Measurements from ENCODE around the gene SRGAP3.
A peak's percentile ranks its signal among the peaks of the same experiment; 100 is the strongest.

SRGAP3 gene

DNA sequence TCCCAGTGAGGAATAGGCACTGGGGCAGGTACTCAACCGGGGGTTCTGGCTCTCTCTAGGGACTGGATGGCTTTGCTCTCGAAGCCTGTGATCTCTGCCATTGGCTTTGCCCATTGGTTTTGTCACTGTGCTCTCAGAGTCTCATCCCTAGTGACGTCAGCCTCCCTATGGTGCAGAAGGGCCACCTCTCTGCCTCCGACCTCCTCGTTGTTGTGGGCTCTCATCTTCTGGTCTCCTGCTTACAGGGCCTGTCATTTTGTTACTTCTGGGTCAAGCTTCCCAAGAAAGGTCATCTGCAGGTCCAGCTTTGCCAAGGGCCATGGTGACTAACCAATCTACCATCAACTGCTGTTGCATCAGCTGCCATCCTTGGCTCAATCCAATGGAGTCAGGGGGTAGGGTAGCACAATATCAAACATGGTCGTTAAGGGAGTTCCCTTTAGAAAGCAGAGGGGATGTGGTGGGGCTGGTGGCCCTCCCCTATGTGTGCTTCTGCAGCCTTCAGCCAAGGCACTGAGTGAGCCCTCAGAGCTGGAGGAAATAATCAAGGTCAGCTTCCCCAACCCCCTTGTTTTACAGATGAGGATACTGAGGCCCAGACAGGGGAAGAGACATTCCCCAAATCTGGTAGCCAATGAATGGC is 272.8 kb downstream of the SRGAP3 start:
- TF ChIP-seq FOXM1 (IDR thresholded peaks at IDR 0.05; ENCODE audit: borderline replicate concordance, low read depth) (no peak), EP300 (IDR thresholded peaks at IDR 0.05; ENCODE audit: borderline replicate concordance) (no peak)
- TF ChIP-seq, protein P1, sequence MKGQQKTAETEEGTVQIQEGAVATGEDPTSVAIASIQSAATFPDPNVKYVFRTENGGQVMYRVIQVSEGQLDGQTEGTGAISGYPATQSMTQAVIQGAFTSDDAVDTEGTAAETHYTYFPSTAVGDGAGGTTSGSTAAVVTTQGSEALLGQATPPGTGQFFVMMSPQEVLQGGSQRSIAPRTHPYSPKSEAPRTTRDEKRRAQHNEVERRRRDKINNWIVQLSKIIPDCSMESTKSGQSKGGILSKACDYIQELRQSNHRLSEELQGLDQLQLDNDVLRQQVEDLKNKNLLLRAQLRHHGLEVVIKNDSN (IDR thresholded peaks at IDR 0.05), result no peak

DNA sequence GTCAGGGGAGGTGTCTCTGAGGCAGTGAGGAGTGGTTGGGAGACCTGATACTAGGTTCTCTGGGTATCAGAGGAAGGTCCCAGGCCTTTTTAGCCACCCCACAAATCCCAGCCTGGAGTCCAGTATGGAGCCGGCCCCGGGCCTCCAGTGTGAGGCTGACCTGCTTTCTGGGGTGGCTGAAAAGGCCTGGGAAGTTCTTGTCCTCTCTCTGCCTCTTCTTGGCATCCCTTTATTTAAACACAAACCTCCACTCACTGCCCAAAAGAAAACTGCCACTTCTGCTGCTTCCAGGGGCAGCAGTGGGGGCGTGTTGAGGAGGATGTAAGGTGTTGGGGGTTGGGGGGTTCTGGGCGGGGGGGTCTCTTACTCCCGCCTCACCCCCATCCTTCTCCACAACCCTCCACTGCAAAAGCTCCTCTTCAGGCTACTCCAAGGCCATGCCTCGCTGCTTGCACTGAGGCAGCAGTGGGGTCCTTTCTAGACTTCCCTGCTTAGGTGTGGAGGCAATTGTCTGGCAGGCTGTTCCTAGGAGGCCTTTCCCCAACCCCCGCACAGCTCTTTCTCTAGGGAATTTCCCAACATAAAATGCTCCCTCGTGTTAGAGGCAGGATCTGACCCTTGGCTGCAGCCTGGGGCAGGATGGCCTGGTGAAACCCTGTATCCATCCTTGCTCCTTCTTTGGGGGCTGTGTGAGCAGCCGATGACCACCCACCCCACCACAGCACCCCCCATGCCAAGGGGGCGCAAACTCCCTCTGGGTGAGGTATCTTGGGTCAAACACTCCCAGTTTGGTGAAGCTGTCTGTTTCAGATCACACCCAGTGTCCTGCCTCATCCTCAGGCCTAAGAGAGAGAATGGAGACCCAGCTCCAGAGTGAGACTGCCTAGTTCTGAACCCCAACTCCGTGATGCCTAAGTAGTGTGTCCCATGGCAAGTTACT is 274.1 kb downstream of the SRGAP3 start:
- TF ChIP-seq CEBPB (IDR thresholded peaks at IDR 0.05), result no peak
- TF ChIP-seq RAD21 (IDR thresholded peaks at IDR 0.05; ENCODE audit: low read depth), result no peak
- TF ChIP-seq TCF12 (IDR thresholded peaks at IDR 0.05; ENCODE audit: low read depth), result no peak
- no peak for TF ChIP-seq ZBTB7A (IDR thresholded peaks at IDR 0.05; ENCODE audit: low read depth)
- TF ChIP-seq, protein P2, sequence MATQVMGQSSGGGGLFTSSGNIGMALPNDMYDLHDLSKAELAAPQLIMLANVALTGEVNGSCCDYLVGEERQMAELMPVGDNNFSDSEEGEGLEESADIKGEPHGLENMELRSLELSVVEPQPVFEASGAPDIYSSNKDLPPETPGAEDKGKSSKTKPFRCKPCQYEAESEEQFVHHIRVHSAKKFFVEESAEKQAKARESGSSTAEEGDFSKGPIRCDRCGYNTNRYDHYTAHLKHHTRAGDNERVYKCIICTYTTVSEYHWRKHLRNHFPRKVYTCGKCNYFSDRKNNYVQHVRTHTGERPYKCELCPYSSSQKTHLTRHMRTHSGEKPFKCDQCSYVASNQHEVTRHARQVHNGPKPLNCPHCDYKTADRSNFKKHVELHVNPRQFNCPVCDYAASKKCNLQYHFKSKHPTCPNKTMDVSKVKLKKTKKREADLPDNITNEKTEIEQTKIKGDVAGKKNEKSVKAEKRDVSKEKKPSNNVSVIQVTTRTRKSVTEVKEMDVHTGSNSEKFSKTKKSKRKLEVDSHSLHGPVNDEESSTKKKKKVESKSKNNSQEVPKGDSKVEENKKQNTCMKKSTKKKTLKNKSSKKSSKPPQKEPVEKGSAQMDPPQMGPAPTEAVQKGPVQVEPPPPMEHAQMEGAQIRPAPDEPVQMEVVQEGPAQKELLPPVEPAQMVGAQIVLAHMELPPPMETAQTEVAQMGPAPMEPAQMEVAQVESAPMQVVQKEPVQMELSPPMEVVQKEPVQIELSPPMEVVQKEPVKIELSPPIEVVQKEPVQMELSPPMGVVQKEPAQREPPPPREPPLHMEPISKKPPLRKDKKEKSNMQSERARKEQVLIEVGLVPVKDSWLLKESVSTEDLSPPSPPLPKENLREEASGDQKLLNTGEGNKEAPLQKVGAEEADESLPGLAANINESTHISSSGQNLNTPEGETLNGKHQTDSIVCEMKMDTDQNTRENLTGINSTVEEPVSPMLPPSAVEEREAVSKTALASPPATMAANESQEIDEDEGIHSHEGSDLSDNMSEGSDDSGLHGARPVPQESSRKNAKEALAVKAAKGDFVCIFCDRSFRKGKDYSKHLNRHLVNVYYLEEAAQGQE (IDR thresholded peaks at IDR 0.05; ENCODE audit: low read depth), result no peak
- TF ChIP-seq YY1 (IDR thresholded peaks at IDR 0.05; ENCODE audit: low read depth), result no peak
- no peak for TF ChIP-seq NFIC (IDR thresholded peaks at IDR 0.05)
- TF ChIP-seq EP300 (IDR thresholded peaks at IDR 0.05; ENCODE audit: borderline replicate concordance), result no peak
- TF ChIP-seq TEAD4 (IDR thresholded peaks at IDR 0.05), result no peak
- no peak for TF ChIP-seq EGR1 (IDR thresholded peaks at IDR 0.05)
- TF ChIP-seq FOXM1 (IDR thresholded peaks at IDR 0.05; ENCODE audit: borderline replicate concordance, low read depth), result no peak

DNA sequence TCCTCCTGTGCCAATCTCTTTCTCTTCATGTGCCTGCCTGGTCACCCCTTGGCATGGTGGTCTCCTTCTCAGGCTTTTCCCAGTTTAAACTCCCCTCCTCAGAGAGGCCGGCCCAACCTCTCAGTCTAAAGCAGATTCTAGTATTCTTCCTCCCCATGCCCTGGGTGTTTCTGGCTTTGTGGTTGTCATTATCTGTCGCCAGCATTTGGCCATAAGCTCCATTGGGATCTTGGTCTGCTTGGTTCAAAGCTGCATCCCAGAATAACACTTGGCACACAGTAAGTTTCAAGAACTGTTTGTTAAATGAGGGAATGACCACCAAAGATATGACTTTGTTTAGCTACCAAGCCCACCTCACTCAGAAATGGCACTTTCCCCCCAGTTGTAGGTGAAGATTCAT is 275.0 kb downstream of the SRGAP3 start:
- TF ChIP-seq EP300 (IDR thresholded peaks at IDR 0.05; ENCODE audit: borderline replicate concordance) (no peak), TEAD4 (IDR thresholded peaks at IDR 0.05) (no peak), YY1 (IDR thresholded peaks at IDR 0.05; ENCODE audit: low read depth) (no peak)

DNA sequence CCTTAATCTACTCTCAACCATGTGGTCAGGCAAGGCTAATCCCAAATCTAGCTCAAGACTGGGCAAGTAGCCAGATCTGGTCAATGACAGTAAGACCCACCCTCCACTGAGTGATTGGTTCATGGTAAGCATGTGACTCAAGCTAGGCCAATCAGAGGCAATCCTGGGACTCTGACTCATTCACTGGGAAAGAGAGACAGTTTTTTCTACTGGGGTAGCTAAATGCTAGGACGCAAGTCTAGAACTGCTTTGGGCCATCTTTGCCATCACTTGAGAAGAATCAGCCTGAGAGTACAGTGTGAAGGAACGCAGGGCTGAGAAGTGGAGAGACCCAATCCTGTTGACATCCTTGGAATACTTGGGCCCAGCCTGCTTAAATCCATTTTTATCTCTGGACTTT is 276.8 kb downstream of the SRGAP3 start:
- TF ChIP-seq EP300 (IDR thresholded peaks at IDR 0.05; ENCODE audit: borderline replicate concordance) (no peak), NFIC (IDR thresholded peaks at IDR 0.05) (peak; percentile 49), EGR1 (IDR thresholded peaks at IDR 0.05) (no peak), FOXM1 (IDR thresholded peaks at IDR 0.05; ENCODE audit: borderline replicate concordance, low read depth) (no peak), CREB1 (IDR thresholded peaks at IDR 0.05; ENCODE audit: low read depth) (no peak), YY1 (IDR thresholded peaks at IDR 0.05; ENCODE audit: low read depth) (no peak), TCF12 (IDR thresholded peaks at IDR 0.05; ENCODE audit: low read depth) (no peak), CEBPB (IDR thresholded peaks at IDR 0.05) (no peak)
- TF ChIP-seq, protein P1 (IDR thresholded peaks at IDR 0.05), result peak; percentile 87
- TF ChIP-seq, protein P2 (IDR thresholded peaks at IDR 0.05; ENCODE audit: low read depth), result no peak

DNA sequence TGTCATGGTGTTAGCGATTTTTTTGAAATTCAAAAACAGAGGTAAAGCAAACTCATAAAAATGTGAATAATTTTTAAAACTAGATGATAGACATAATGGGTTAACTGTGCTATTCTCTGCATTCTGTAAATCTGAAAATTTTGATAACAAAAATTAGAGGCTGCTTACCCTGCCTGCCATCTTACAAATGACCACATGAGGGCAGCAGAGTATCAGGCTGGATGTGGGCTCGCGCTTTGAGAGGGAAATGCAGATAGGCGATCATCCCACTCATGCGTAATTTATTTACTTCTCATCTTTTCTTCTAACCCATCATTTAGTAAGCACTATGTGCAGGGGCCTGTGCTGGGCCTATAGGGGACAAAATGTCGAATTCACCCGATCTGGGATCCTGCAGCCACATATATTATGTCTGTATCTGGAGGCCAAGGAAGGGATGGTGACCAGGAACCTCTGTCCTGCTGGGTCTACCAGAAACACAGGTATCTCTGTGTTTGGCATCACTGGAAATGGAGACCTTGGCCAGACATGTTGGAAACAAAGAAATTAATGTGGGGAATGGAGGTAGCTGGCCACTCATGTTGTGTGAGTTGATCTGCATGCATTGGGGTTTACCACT is 278.4 kb downstream of the SRGAP3 start:
- TF ChIP-seq RAD21 (IDR thresholded peaks at IDR 0.05; ENCODE audit: low read depth) (peak; percentile 96), NFIC (IDR thresholded peaks at IDR 0.05) (no peak)

DNA sequence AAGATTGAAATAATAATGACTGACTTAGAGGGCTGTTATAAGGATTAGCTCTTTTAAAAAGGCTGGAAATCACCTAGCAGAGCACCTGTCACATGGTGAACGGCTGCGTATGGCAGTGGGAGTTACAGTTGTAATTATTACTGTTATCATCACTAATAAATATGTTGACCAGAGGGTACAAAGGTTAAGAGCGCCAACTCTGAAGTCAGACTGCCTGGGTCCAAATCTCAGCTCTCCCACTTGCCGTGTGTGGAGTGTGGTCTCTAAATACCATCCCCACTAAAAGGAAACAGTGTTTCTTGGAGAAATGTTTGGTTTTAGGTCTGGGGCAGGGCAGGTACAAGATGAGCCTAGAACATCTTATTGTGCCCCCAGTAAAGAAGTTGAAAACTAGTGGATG is 280.2 kb downstream of the SRGAP3 start:
- no peak for TF ChIP-seq CREB1 (IDR thresholded peaks at IDR 0.05; ENCODE audit: low read depth)
- TF ChIP-seq, protein P3, sequence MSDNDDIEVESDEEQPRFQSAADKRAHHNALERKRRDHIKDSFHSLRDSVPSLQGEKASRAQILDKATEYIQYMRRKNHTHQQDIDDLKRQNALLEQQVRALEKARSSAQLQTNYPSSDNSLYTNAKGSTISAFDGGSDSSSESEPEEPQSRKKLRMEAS (IDR thresholded peaks at IDR 0.05), result no peak
- no peak for TF ChIP-seq EGR1 (IDR thresholded peaks at IDR 0.05)
- TF ChIP-seq CEBPB (IDR thresholded peaks at IDR 0.05), result no peak
